IPS-11a (cell line): ENCODE data around the gene NPIPB2.
"Not testable (repeated sequence)": the region's sequence is repeated elsewhere in the genome, so short reads cannot be mapped to it uniquely, and the experiment has no call there.

Experiments used
- H3K4me3 ChIP-seq: one replicate; pipeline ENCODE4 v1.5.1; 2013; ENCODE audit warnings: low read depth, low read length, control low read depth

Gene NPIPB2

DNA sequence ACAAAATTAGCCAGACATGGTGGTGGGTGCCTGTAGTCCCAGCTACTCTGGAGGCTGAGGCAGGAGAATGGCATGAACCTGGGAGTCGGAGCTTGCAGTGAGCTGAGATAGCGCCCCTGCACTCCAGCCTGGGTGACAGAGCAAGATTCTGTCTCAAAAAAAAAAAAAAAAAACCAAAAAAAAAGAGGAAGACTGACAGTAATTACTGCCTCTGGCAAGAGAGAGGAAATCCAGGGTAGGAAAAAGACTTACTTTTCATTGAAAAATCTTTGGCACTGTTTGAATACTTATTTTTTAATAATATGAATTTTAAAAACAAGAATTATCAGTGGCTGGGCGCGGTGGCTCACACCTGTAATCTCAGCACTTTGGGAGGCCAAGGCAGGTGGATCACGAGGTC is 20.6 kb upstream of the NPIPB2 start:
- not testable (repeated sequence) for H3K4me3 ChIP-seq

- H3K4me3 ChIP-seq: no peak overlapping the region
Measured at GRCh38 chr16:11957591-11958395, 15.9 kb upstream of the NPIPB2 start.

DNA sequence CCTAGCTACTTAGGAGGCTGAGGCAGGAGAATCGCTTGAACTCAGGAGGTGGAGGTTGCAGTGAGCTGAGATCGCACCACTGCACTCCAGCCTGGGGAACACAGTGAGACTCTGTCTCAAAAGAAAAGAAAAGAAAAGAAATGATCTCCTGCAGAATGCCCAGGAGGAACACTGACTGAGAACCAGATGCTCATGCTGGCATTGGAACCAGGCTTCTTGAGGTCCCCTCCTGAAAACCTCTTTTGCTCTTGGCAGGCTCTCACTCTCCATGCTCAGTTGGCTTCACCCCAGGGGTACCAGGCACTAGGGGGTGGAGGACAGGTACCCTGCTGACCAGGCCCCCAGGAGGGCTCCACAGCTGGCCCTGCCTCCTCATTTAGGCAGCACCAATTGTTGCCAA is 14.7 kb upstream of the NPIPB2 start:
- H3K4me3 ChIP-seq: no peak overlapping the region

GRCh38 chr16:11955713-11956123 is 13.9 kb upstream of the NPIPB2 start:
- no peak overlapping the region for H3K4me3 ChIP-seq

DNA sequence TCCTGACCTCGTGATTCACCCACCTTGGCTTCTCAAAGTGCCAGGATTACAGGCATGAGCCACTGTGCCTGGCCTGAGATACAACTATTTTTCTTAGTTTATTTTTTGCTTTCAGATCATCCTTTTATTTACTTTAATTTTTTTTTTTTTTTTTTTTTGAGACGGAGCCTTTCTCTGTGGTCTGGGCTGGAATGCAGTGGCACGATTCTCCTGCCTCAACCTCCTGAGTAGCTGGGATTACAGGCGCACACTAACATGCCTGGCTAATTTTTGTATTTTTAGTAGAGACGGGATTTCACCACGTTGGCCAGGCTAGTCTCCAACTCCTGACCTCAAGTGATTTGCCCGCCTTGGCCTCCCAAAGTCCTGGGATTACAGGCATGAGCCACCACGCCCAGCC is 11.7 kb upstream of the NPIPB2 start:
- H3K4me3 ChIP-seq: not testable (repeated sequence)

- no peak overlapping the region for H3K4me3 ChIP-seq
Measured at GRCh38 chr16:11950388-11950787, 8.5 kb upstream of the NPIPB2 start.

DNA sequence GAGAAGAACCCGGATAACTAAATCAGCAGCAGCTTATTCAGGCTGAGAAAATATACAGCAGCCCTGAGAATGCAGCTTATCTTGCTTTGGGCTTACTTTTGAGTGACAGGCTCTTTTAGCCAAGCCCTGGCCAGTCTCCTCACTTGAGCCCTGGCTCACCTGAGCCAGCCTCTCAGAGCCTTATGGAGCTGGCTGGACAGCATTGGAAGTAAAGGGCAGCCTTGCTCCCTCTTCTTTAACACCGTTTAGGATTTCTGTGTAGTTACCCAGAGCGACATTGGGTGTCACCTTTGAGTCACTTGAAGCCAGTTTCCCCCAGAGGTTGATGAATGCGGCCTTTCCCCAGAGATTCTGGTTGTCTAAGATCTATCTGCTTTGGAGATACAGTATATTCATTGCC is 7.7 kb upstream of the NPIPB2 start:
- H3K4me3 ChIP-seq: no peak overlapping the region

DNA sequence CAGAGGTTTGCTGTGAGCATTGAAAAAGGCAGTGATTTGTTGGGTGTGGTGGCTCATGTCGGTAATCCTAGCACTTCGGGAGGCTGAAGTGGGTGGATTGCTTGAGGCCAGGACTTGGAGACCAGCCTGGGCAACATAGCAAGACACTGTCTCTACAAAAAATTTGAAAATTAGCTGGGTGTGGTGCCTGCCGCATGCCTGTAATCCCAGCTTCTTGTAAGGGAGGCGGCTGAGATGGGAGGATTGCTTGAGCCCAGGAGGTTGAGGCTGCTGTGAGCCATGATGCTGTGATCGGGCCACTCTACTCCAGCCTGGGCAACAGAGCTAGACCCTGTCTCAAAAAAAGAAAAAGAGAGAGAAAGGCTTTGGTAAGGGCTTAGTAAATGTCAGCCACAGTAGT is 7.0 kb upstream of the NPIPB2 start:
- no peak overlapping the region for H3K4me3 ChIP-seq

DNA sequence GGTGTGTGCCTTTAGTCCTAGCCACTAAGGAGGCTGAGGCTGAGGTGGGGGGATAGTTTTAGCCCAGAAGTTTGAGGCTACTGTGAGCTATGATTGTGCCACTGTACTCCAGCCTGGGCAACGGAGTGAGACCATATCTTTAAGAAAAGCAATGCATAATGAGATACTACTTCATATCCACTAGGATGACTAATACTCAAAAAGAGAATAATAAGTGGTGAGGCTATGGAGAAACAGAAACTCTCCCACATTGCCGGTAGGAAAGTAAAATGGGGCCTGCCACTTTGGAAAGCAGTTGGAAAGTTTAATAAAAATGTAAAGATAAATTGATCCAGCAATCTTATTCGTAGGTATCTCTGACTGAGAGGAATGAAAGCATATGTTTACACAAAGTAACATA is 4.6 kb upstream of the NPIPB2 start:
- no peak overlapping the region for H3K4me3 ChIP-seq

GRCh38 chr16:11927350-11927749 is 14.5 kb downstream of the NPIPB2 start:
- H3K4me3 ChIP-seq: not testable (repeated sequence)

DNA sequence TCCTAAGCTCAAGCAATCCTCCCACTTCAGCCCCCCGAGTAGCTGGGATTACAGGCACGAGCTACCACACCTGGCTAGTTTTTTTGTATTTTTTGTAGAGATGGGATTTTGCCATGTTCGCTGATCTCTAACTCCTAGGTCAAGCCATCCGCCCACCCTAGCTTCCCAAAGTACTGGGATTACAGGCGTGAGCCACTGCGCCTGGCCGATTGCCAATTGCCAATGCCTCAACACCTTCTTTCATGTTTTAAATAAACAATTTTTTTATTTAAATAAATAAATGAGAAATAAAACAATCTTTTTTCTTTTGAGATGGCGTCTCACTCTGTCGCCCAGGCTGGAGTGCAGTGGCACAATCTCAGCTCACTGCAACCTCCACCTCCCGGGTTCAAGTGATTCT is 17.8 kb downstream of the NPIPB2 start:
- H3K4me3 ChIP-seq: not testable (repeated sequence)

- H3K4me3 ChIP-seq: peak overlapping the region; percentile 27
Measured at GRCh38 chr16:11916524-11917285, 25.1 kb downstream of the NPIPB2 start.

DNA sequence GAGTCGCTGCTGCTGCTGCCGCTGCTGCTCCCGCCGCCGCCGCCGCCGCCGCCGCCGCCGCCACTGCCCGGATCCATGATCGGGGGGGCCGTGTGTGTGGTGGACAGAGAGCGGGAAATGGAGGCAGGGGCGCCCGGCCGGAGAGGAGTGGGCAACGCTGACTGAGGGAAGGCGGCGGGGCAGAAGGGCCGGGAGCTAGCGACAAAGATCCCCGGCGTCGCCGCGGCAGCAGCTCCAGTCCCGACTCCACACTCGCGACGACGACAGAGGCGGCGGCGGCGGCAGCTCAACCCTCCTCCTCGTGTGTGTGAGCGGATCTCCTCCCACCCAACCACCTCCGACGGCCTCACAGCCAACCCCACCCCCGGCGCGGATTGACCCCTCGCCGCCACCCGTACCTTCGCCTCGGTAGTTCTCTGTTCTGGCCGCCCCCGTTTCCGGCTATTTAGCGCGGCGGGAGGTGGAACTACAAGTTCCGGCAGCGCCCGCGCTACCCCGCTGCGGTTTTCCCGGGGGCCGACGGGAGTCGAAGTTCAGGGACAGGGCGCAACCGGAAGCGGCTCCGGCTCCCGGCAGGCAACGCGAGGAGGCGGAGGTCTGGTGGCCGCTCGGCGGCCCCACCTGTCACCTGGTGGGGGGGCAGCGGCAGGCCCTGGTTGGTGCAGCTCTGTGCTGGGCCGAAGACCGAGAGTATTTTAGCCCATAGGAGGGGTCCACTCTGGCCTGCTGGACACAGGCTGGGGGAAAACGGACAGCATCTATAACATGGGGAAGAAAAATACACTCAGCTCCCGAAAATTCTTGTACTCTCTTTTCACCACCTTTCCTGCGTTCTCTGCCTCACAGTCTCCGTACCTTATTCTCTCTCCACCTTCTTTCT is 26.0 kb downstream of the NPIPB2 start, which contains the start of gene GSPT1:
Gene GSPT1 (minus strand): TSS at position 313 of the 880 bp plus-strand sequence. CDS start 236 bp downstream, at position 77.
- peak within 1 kb of the TSS; percentile 86 for H3K4me3 ChIP-seq

- H3K4me3 ChIP-seq: peak overlapping the region; percentile 86
Measured at GRCh38 chr16:11915114-11915643, 26.7 kb downstream of the NPIPB2 start.

GRCh38 chr16:11914210-11915113 is 27.4 kb downstream of the NPIPB2 start:
- H3K4me3 ChIP-seq: peak overlapping the region; percentile 86

GRCh38 chr16:11913425-11914079 is 28.3 kb downstream of the NPIPB2 start:
- peak overlapping the region; percentile 17 for H3K4me3 ChIP-seq

DNA sequence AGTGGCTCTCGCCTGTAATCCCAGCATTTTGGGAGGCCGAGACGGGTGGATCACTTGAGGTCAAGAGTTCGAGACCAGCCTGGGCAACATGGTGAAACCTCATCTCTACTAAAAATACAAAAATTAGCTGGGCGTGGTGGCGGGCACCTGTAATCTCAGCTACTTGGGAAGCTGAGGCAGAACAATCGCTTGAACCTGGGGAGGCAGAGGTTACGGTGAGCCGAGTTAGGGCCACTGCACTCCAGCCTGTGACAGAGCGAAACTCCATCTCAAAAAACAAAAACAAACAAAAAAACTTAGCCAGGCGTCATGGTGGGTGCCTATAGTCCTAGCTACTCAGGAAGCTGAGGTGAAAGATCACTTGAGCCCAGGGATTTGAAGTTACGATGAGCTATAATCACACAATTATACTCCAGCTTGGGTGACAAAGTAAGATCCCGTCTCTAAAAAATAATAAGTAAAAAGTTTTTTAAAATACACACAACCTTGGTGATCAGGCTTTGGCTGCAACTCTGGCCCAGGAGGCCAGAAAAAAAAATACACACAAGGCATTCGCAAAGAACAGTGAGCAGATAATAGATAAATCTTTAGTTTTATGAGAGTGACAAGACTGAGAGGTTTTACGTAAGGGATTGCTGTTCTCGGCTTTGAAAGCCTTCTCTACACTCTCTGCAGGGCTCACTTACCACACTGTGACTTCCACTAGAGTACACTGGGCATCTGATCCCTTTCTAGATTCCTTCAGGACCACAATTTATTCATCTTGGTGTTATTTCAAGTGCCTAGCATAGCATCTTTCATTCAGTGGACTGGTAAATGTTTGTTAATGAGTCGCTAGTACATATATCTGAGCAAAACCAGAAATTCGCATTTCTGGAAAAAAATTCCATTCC is 31.9 kb downstream of the NPIPB2 start:
- H3K4me3 ChIP-seq: no peak overlapping the region
